Kidney (tissue), 14 donors: Measurements from ENCODE around the gene PCYT1A. TPM values are rescaled to one million over a fixed set of nuclear protein-coding genes. Genes with fewer than 3 reads are reported as not detected.

Experiments used
- DNase-seq, 5 donors: peaks; one replicate each; pipeline ENCODE4 v3.0.0-alpha.2; 2013 to 2020
- FAIRE-seq: peaks from 2 replicates; lab custom pipeline; 2012; peaks lifted over from hg19 to GRCh38; lab: Jason Lieb, UNC
- H3K27ac ChIP-seq, 2 donors: one replicate each; pipeline ENCODE4 v1.7.0; 2013; ENCODE audit warnings: low read depth in 2 of 2, low read length in 2 of 2, inconsistent platforms in 1 of 2
- H3K27me3 ChIP-seq: one replicate; pipeline ENCODE4 v1.7.1; 2013; ENCODE audit warnings: low read length, inconsistent platforms; ENCODE audit not compliant: control insufficient read depth, insufficient read depth
- H3K36me3 ChIP-seq, 3 donors: one replicate each; pipeline versions ENCODE4 v1.7.0 to v1.7.1; 2013; ENCODE audit warnings: low read length in 3 of 3, control low read depth in 1 of 3, inconsistent platforms in 1 of 3; ENCODE audit not compliant: insufficient read depth in 3 of 3, control insufficient read depth in 2 of 3
- H3K4me1 ChIP-seq, 3 donors: one replicate each; pipeline versions ENCODE4 v1.7.0 to v1.7.1; 2013; ENCODE audit warnings: low read length in 3 of 3, inconsistent platforms in 1 of 3, low read depth in 1 of 3; ENCODE audit not compliant: control insufficient read depth in 2 of 3, insufficient read depth in 2 of 3
- H3K4me3 ChIP-seq, 3 donors: one replicate each; pipeline versions ENCODE4 v1.7.0 to v1.8.1; 2013; ENCODE audit warnings: low read length in 3 of 3, control low read depth in 1 of 3, inconsistent platforms in 1 of 3
- H3K9ac ChIP-seq, 3 donors: one replicate each; pipeline versions ENCODE4 v1.7.0 to v1.7.1; 2013; ENCODE audit warnings: low read length in 3 of 3, control low read depth in 1 of 3, inconsistent platforms in 1 of 3
- H3K9me3 ChIP-seq, 3 donors: one replicate each; pipeline versions ENCODE4 v1.7.0 to v1.7.1; 2013; ENCODE audit warnings: low read length in 3 of 3, control low read depth in 1 of 3, inconsistent platforms in 1 of 3; ENCODE audit not compliant: control insufficient read depth in 2 of 3, insufficient read depth in 1 of 3
- intact Hi-C: fragments of 100-400 bp; cut with DNase I; formaldehyde crosslinking; loops from one replicate; pipeline ENCODE4 v1.11.1; 2022
- polyA plus RNA-seq: library from polyadenylated mRNA; stranded (reverse); fragments of 350-450 nt; fragmentation: Illumina TruSeq; extraction: RNeasy Lipid Tissue Mini Kit (QIAGEN cat#74804); gene quantifications from one replicate; pipeline ENCODE4 v1.2.3, GENCODE V29; 2014; ENCODE audit warnings: low read depth, low replicate concordance; ENCODE audit not compliant: insufficient read depth
- total RNA-seq: library from RNA; stranded (reverse); fragmentation: NEBNext Ultra II Directional; extraction: Animal tissue kit (Norgen Biotek cat#: 25700); gene quantifications from one replicate; pipeline ENCODE4 v1.2.1, GENCODE V29; 2021
- TF ChIP-seq, protein P1 (sequence below): IDR thresholded peaks from 3 replicates; pipeline ENCODE4 v1.5.1; 2012; ENCODE audit warnings: mild to moderate bottlenecking, moderate library complexity, borderline replicate concordance; ENCODE audit not compliant: insufficient read depth; ENCODE audit errors: extremely low read depth
- donor health status: control.
- donor health status: control.
- donor health status: control.
- donor health status: control.
- donor health status: control.
- donor health status: DM: yes; HTN: yes; CAD: no.
- donor health status: Normal renal cell carcinoma (clear cell type).

PCYT1A gene
- total and polyA plus RNA-seq, 2 donors from 2014 or later = 19.6 to 57.6 TPM

DNA sequence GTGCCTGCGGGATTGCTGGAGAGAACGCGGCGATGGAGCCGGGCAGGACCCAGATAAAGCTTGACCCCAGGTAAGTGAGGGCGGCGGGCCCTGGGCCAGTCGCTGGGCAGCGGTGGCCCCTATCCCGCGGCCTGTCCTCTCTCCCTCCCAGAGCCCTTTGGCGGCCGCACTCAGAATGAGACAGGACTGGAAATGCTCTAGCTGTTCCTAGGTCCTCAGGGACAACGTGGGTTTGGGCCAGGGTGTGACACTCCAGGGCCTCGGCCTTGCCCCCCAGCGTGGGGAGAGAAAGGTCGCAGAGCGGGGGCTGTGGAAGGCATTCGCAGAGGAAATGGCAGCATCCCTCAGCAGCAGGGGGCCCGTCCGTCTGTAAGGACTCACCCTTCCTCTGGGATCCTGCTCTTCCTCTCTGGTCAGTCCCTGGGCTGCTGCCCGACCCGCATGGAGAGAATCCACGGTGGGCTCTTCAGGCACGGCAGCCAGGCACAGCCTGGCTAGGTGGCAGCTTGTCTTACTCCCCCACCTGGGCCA lies 70.8 kb downstream of the PCYT1A start:
- H3K36me3 ChIP-seq = no peaks in the 10 kb centered on the region
- H3K27ac ChIP-seq = no peak overlapping the region
- peak overlapping the region in 1 of 3 donors; percentile 46 for H3K9ac ChIP-seq
- intact Hi-C loops = no loop called here
- H3K27me3 ChIP-seq = no peaks in the 10 kb centered on the region
- DNase-seq (no peak), FAIRE-seq (no peak)
- H3K4me1 ChIP-seq = peaks cover 0 to 3% (median 2%) of the 10 kb centered on the region in 3 donors
- peak overlapping the region in 1 of 3 donors; percentile 53 for H3K4me3 ChIP-seq
- no peaks in the 10 kb centered on the region for H3K9me3 ChIP-seq
- TF ChIP-seq, protein P1, sequence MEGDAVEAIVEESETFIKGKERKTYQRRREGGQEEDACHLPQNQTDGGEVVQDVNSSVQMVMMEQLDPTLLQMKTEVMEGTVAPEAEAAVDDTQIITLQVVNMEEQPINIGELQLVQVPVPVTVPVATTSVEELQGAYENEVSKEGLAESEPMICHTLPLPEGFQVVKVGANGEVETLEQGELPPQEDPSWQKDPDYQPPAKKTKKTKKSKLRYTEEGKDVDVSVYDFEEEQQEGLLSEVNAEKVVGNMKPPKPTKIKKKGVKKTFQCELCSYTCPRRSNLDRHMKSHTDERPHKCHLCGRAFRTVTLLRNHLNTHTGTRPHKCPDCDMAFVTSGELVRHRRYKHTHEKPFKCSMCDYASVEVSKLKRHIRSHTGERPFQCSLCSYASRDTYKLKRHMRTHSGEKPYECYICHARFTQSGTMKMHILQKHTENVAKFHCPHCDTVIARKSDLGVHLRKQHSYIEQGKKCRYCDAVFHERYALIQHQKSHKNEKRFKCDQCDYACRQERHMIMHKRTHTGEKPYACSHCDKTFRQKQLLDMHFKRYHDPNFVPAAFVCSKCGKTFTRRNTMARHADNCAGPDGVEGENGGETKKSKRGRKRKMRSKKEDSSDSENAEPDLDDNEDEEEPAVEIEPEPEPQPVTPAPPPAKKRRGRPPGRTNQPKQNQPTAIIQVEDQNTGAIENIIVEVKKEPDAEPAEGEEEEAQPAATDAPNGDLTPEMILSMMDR = no peak

GRCh38 chr3:196216089-196216564 lies 71.4 kb downstream of the PCYT1A start, which contains the start of gene SLC51A:
Gene SLC51A, plus strand, starts transcription at chr3:196216534. Its CDS starts 179 bp downstream, at chr3:196216713.
- H3K36me3 ChIP-seq = no peaks in the 10 kb centered on the region
- peak within 1 kb of the TSS in 1 of 3 donors; percentile 46 for H3K9ac ChIP-seq
- H3K27ac ChIP-seq = no peak within 1 kb of the TSS
- H3K4me1 ChIP-seq = peaks cover 0 to 3% (median 2%) of the 10 kb centered on the region in 3 donors
- no peaks in the 10 kb centered on the region for H3K27me3 ChIP-seq
- intact Hi-C loops = no loop called here
- FAIRE-seq (no peak), DNase-seq (peak in 1 of 5 donors; percentile 31)
- H3K9me3 ChIP-seq = no peaks in the 10 kb centered on the region
- H3K4me3 ChIP-seq = peak within 1 kb of the TSS in 1 of 3 donors; percentile 53
- TF ChIP-seq, protein P1 = no peak

- H3K36me3 ChIP-seq = no peaks in the 10 kb centered on the region
- H3K4me3 ChIP-seq = no peak overlapping the region
- H3K27ac ChIP-seq = no peak overlapping the region
- TF ChIP-seq, protein P1 = no peak
- no peak for FAIRE-seq
- no peaks in the 10 kb centered on the region for H3K27me3 ChIP-seq
- H3K4me1 ChIP-seq = peaks cover 0 to 3% (median 2%) of the 10 kb centered on the region in 3 donors
- H3K9ac ChIP-seq = no peak overlapping the region
- DNase-seq = no peak
- H3K9me3 ChIP-seq = no peaks in the 10 kb centered on the region
- intact Hi-C loops = no loop called here
Measured at GRCh38 chr3:196215493-196216020, 72.0 kb downstream of the PCYT1A start.
